HG02943 (cell line): Measurements from ENCODE around the gene KDF1.
"Not testable (repeated sequence)": the region's sequence is repeated elsewhere in the genome, so short reads cannot be mapped to it uniquely, and the experiment has no call there.

Experiments
- ATAC-seq: cut with Tn5 transposase; IDR thresholded peaks from one replicate; pipeline ENCODE4 v1.9.1; 2021; ENCODE audit warnings: mild to moderate bottlenecking, low read depth, moderate library complexity; ENCODE audit not compliant: unreplicated experiment

The KDF1 gene

GRCh38 chr1:26960625-26960966 is 328 bp upstream of the KDF1 start:
- ATAC-seq: no peak

DNA sequence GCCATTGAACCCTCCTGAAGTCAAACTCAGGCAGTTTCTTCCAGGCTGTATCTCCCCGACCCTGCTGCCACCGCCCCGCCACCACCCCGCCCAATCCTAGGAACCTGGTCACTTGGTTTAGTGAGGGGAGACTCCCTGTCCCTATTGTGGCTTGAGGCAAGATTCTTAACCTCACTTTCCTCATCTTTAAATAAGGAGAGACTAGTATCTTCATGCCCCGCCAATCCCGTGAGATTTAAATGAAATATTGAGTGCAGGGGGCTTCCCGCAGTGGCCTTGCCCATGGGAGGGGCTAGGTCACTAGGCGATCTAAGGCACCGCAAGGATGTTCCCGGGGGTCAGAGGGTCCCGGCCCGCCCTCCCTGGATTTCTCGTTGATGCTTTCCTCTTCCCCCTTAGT is 998 bp downstream of the KDF1 start:
- ATAC-seq: no peak

GRCh38 chr1:26957306-26957705 is 3.0 kb downstream of the KDF1 start:
- ATAC-seq: no peak

DNA sequence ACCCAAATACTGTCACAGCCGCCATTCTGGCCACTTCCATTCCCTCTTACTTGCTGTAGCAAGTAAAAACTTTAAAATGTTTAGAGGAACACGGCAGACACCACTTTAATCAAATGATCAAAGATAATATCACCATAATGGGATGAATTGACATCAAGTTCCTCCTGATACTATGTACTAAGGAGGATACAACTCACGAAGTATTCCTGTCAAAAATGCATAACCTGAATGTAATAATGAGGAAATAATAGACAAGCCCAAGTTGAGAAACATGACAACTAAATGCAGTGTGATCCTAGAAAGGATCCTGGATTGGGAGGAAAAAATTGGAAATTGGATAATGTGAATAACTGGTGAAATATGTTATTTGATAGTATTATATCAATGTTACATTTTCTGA is 3.9 kb downstream of the KDF1 start:
- ATAC-seq: no peak

- ATAC-seq: no peak
Observed at GRCh38 chr1:26953374-26953773, 6.9 kb downstream of the KDF1 start.

- ATAC-seq: no peak
Observed at GRCh38 chr1:26951821-26952497, 8.3 kb downstream of the KDF1 start.

DNA sequence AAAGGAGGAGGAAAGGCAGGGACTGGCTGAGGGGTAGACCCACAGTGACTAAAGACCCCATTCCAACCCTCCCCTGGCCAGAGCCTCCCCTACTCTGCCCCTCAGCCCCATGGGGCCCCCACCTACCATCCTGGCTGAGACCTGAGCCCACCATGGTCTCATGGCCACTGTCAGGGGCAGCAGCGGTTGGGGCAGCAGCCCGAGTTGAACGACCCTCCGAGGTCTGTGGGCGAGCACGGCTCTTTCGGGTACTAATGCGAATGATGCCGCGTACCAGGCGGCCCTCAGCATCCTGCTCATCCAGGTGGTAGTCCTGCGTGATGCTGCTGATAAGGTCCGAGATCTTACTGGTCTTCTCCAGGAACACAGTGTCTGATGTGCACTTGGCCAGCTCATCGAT is 9.1 kb downstream of the KDF1 start:
- ATAC-seq: no peak

GRCh38 chr1:26950602-26951001 is 9.7 kb downstream of the KDF1 start:
- ATAC-seq: no peak

GRCh38 chr1:26949926-26950319 is 10.3 kb downstream of the KDF1 start:
- no peak for ATAC-seq

GRCh38 chr1:26949266-26949925 is 10.9 kb downstream of the KDF1 start:
- ATAC-seq: no peak

DNA sequence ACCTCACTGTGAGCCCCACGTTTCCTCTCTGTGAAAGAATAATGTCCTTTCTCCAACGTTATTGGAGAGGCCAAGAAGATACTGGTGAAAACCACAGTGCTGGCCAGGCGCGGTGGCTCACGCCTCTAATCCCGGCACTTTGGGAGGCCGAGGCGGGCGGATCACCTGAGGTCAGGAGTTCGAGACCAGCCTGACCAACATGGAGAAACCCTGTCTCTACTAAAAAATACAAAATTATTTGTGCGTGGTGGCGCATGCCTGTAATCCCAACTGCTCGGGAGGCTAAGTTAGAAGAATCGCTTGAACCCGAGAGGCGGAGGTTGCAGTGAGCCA is 11.6 kb downstream of the KDF1 start:
- not testable (repeated sequence) for ATAC-seq

GRCh38 chr1:26946270-26946669 is 14.0 kb downstream of the KDF1 start:
- ATAC-seq: no peak

GRCh38 chr1:26945728-26946127 is 14.5 kb downstream of the KDF1 start:
- ATAC-seq: no peak

GRCh38 chr1:26945138-26945537 is 15.1 kb downstream of the KDF1 start:
- no peak for ATAC-seq

- no peak for ATAC-seq
Observed at GRCh38 chr1:26942656-26943055, 17.6 kb downstream of the KDF1 start.

GRCh38 chr1:26941311-26941710 is 19.0 kb downstream of the KDF1 start:
- ATAC-seq: no peak

DNA sequence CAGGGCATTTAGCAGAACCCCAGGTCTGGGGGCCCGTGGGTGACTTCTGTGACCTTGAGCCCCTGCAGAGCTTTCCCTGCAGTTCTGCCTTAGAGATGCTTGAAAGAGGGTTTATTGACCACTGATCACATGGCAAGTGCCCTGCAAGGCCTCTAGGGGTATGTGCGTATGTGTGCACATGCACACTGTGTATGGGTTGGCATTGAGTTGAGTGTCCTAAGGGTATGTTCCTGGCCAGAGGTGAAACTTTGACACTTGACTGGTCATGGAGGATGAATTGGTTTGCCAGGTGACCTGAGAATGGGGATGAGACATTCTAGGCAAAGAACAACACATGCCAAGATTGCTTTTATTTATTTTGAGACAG is 21.6 kb downstream of the KDF1 start:
- ATAC-seq: no peak

DNA sequence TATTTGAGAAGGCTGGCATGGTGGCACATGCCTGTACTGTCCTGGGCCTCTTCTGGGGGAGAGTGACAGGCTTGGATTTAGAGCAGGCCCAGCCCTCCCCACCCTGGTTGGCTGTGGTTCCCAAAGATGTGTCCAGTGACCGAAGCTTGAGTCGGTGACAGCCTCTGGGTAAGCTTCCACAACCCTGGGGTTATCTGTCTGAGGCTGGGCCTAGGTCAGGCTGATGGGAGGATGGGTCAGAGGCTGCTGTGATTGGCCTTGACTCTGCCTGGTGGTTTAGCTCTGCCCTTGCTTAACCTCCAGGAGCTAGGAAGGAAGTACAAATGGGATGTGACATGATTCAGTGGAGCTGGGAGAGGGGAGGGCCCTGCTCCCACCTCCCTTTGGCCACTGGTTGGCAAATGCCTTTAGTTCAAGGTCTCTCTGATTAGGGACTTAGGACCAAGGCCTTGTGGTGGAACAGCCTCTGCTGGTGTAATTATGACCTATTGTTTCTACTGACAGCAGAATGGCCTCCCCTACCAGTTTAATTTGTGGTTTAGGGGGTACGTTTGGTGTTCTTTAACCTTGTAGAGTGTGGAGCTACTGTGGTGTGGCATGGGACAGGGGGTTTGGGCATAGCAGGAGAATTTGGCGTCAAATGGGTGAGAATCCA is 22.1 kb downstream of the KDF1 start:
- ATAC-seq: no peak

DNA sequence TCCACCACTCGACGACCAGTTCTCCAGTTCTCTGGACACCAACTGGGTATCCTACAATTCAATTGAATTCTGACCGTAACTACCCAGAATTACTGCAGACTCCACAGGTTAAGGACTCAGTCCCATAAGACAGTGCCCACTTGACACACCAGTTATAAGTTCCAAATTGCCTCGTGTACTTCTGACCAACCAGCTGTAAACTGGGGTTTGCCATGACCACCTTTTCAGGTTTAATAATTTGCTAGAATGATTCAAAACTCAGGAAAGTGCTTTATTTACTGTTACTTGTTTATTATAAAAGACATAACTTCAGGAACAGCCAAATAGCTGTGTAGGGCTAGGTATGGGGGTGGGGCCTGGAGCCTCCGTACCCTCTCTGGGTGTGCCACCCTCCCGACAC is 23.4 kb downstream of the KDF1 start:
- no peak for ATAC-seq

GRCh38 chr1:26932531-26932930 is 27.7 kb downstream of the KDF1 start:
- no peak for ATAC-seq

DNA sequence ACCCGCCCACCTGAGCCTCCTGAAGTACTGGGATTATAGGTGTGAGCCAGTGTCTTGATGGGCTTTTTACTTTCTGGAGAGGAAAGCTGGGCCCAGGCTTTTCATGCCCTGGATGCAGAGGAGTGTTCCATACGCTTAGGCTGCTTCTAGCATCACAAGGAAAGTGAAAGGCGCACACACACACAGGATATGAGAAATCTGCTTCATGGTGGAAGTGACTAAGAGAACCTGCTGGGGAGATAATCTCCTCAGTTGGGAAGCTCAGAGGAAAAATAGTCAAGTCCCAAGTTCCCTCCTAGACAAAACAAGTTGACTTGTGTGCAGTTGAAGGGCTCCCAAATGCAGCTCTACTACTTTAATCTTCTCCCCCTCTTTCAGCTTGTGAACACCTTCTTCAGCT is 36.6 kb downstream of the KDF1 start:
- no peak for ATAC-seq

DNA sequence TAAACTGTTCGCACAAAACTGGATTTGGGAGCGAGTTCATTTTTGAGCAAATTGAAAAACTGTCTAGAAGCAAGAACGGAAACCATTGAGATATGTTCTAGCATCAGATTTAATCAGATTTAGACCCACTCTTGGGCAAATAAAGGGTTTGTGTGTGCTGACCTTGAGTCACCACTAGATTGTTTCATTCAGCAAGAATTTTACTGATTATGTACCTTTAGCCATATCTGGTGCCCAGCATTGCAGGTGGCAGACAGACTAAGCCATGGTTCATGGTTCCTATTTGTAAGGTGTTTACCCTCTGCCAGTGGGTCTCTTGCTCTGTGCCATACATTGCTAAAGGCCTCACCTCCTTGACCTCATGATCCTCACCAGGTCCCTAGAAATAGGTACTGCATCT is 37.4 kb downstream of the KDF1 start:
- no peak for ATAC-seq

DNA sequence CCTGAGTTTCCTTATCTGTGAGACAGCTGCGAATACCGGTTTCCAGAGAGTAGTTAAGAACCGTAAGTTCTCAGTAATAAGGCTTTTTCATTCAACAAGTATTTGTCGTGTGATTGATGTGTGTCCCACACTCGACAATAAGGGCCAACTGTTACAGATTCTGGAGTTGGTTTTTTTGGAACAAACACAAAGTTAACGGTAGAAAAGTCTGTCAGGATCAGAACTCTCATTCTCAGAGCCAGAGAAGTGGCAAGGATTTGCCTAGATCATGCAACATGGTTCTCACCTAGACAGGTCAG is 37.9 kb downstream of the KDF1 start:
- ATAC-seq: no peak
